GM23338 (cell line): ENCODE results near the gene XYLB. TPM values are rescaled to one million over a fixed set of nuclear protein-coding genes. Genes with fewer than 3 reads are reported as not detected.
A peak's percentile ranks its signal among the peaks of the same experiment; 100 is the strongest.

Experiments
- CREB1 ChIP-seq: fragments of 250-450 bp; sonication (Bioruptor Pico); IDR thresholded peaks from 2 replicates; pipeline ENCODE4 v1.5.0; 2020; ENCODE audit warnings: low read depth, mild to moderate bottlenecking, moderate library complexity
- EZH2 ChIP-seq: fragments of 200-600 bp; sonication (generic); IDR thresholded peaks from one replicate; pipeline ENCODE4 v1.8.0; 2017; ENCODE audit warnings: antibody characterized with exemption, mild to moderate bottlenecking, low read depth; ENCODE audit not compliant: unreplicated experiment
- EZH2phosphoT487 ChIP-seq: fragments of 200-600 bp; sonication (generic); IDR thresholded peaks from one replicate; pipeline ENCODE4 v1.8.1; 2018; ENCODE audit warnings: antibody characterized with exemption; ENCODE audit not compliant: unreplicated experiment
- JUNB ChIP-seq: IDR thresholded peaks from one replicate; pipeline ENCODE4 v1.6.1; 2016; ENCODE audit warnings: antibody characterized with exemption; ENCODE audit not compliant: unreplicated experiment
- NANOG ChIP-seq: IDR thresholded peaks from 2 replicates; pipeline ENCODE4 v1.6.1; 2016; ENCODE audit warnings: antibody characterized with exemption, borderline replicate concordance
- POLR2AphosphoS5 ChIP-seq: IDR thresholded peaks from 2 replicates; pipeline ENCODE4 v1.6.1; 2016; ENCODE audit warnings: antibody characterized with exemption, low read depth
- STAT1 ChIP-seq: IDR thresholded peaks from one replicate; pipeline ENCODE4 v1.6.1; 2016; ENCODE audit warnings: antibody characterized with exemption; ENCODE audit not compliant: unreplicated experiment
- ZNF114 ChIP-seq: fragments of 250-450 bp; sonication (Bioruptor Pico); IDR thresholded peaks from 2 replicates; pipeline ENCODE4 v1.5.0; 2020; ENCODE audit warnings: mild to moderate bottlenecking, moderate library complexity
- ZNF331 ChIP-seq: fragments of 250-450 bp; sonication (Bioruptor Pico); IDR thresholded peaks from 2 replicates; pipeline ENCODE4 v1.5.0; 2020; ENCODE audit warnings: low read depth, mild to moderate bottlenecking, moderate library complexity
- polyA plus RNA-seq: library from polyadenylated mRNA; unstranded; fragments of >200 nt; fragmentation: Nextera tagmentation; extraction: Ambion mirVana; gene quantifications from 2 replicates; pipeline ENCODE4 v1.2.1, GENCODE V29; 2016
- total RNA-seq: library from RNA; depleted of rRNA; stranded (reverse); fragments of >200 nt; shearing (Covaris generic); gene quantifications from 2 replicates; pipeline ENCODE4 v1.2.3, GENCODE V29; 2014
- TF ChIP-seq, protein P1 (sequence below): fragments of 250-450 bp; sonication (Bioruptor Pico); IDR thresholded peaks from 2 replicates; pipeline ENCODE4 v1.5.0; 2020; ENCODE audit warnings: mild to moderate bottlenecking, moderate library complexity
- TF ChIP-seq, protein P2 (sequence below), 2 experiments: fragments of 200-600 bp in 1 of 2; sonication (generic) in 1 of 2; conservative IDR thresholded peaks; 2 replicates each; pipeline versions ENCODE4 v1.5.1 to v1.6.1; 2016 to 2017; ENCODE audit warnings: antibody characterized with exemption in 2 of 2, low read depth in 2 of 2, mild to moderate bottlenecking in 2 of 2, moderate library complexity in 1 of 2
- TF ChIP-seq, protein P3 (sequence below): IDR thresholded peaks from 2 replicates; pipeline ENCODE4 v1.6.1; 2016; ENCODE audit warnings: antibody characterized with exemption

The XYLB gene
- total and polyA plus RNA-seq, 2 experiments from 2014 or later = 1.6 to 3.3 TPM

DNA sequence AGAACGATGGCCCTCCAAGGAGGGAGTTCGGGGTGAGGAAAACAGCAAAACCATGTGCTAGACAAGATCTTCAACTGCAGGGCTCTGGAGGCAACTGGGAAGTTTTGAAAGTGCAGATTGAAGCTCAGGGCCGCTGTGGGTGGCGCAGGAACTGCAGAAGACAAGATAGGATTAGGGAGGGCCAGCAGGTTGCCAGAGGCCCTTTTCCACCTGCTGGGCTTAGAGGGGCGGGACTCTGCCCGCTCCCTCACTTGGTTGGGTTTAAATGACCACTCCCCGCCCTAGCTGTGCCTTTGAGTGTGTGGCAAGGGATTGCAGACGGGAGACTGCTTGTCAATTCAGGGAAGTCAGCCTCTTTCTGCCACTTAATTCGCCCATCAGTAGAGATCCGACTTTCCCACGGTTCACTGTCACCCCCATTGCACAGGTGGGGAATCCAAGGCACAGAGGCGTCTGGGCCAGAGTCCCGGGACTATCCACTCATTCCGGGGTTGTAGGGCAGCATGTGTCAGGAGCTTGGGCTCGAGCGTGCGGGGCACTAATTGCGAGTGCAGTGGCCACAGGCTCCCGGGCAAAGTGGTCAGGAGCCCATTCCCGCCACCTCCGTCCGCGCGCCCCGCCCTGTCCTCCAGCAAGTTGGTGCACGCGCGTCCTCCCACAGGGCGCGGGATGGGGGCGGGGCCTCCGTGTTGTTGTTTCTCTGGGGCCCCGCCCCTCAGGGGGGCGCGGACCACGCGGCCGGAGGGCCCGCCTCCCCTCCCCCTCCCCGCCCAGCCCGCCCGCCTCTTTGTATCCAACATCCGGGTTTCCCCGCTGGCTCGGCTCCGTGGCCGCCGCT is 106.7 kb downstream of the XYLB start, which contains the start of gene ACVR2B (continued):
- TF ChIP-seq, protein P1, sequence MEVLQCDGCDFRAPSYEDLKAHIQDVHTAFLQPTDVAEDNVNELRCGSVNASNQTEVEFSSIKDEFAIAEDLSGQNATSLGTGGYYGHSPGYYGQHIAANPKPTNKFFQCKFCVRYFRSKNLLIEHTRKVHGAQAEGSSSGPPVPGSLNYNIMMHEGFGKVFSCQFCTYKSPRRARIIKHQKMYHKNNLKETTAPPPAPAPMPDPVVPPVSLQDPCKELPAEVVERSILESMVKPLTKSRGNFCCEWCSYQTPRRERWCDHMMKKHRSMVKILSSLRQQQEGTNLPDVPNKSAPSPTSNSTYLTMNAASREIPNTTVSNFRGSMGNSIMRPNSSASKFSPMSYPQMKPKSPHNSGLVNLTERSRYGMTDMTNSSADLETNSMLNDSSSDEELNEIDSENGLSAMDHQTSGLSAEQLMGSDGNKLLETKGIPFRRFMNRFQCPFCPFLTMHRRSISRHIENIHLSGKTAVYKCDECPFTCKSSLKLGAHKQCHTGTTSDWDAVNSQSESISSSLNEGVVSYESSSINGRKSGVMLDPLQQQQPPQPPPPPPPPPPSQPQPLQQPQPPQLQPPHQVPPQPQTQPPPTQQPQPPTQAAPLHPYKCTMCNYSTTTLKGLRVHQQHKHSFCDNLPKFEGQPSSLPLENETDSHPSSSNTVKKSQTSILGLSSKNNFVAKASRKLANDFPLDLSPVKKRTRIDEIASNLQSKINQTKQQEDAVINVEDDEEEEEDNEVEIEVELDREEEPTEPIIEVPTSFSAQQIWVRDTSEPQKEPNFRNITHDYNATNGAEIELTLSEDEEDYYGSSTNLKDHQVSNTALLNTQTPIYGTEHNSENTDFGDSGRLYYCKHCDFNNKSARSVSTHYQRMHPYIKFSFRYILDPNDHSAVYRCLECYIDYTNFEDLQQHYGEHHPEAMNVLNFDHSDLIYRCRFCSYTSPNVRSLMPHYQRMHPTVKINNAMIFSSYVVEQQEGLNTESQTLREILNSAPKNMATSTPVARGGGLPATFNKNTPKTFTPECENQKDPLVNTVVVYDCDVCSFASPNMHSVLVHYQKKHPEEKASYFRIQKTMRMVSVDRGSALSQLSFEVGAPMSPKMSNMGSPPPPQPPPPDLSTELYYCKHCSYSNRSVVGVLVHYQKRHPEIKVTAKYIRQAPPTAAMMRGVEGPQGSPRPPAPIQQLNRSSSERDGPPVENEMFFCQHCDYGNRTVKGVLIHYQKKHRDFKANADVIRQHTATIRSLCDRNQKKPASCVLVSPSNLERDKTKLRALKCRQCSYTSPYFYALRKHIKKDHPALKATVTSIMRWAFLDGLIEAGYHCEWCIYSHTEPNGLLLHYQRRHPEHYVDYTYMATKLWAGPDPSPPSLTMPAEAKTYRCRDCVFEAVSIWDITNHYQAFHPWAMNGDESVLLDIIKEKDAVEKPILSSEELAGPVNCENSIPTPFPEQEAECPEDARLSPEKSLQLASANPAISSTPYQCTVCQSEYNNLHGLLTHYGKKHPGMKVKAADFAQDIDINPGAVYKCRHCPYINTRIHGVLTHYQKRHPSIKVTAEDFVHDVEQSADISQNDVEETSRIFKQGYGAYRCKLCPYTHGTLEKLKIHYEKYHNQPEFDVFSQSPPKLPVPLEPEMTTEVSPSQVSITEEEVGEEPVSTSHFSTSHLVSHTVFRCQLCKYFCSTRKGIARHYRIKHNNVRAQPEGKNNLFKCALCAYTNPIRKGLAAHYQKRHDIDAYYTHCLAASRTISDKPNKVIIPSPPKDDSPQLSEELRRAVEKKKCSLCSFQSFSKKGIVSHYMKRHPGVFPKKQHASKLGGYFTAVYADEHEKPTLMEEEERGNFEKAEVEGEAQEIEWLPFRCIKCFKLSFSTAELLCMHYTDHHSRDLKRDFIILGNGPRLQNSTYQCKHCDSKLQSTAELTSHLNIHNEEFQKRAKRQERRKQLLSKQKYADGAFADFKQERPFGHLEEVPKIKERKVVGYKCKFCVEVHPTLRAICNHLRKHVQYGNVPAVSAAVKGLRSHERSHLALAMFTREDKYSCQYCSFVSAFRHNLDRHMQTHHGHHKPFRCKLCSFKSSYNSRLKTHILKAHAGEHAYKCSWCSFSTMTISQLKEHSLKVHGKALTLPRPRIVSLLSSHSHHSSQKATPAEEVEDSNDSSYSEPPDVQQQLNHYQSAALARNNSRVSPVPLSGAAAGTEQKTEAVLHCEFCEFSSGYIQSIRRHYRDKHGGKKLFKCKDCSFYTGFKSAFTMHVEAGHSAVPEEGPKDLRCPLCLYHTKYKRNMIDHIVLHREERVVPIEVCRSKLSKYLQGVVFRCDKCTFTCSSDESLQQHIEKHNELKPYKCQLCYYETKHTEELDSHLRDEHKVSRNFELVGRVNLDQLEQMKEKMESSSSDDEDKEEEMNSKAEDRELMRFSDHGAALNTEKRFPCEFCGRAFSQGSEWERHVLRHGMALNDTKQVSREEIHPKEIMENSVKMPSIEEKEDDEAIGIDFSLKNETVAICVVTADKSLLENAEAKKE = peak; percentile 89
- TF ChIP-seq, protein P2, sequence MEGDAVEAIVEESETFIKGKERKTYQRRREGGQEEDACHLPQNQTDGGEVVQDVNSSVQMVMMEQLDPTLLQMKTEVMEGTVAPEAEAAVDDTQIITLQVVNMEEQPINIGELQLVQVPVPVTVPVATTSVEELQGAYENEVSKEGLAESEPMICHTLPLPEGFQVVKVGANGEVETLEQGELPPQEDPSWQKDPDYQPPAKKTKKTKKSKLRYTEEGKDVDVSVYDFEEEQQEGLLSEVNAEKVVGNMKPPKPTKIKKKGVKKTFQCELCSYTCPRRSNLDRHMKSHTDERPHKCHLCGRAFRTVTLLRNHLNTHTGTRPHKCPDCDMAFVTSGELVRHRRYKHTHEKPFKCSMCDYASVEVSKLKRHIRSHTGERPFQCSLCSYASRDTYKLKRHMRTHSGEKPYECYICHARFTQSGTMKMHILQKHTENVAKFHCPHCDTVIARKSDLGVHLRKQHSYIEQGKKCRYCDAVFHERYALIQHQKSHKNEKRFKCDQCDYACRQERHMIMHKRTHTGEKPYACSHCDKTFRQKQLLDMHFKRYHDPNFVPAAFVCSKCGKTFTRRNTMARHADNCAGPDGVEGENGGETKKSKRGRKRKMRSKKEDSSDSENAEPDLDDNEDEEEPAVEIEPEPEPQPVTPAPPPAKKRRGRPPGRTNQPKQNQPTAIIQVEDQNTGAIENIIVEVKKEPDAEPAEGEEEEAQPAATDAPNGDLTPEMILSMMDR (conservative IDR thresholded peaks at IDR 0.05; ENCODE audit: low read depth in 2 of 2) = no peak; a peak in 1 of 4 replicates
- no peak for TF ChIP-seq EZH2
- no peak for TF ChIP-seq EZH2phosphoT487
- TF ChIP-seq ZNF114 = no peak
- no peak for TF ChIP-seq STAT1
- no peak for TF ChIP-seq ZNF331 (CRISPR knock-in tag)
- TF ChIP-seq POLR2AphosphoS5 = no peak; the same call in 1 of the 2 replicates
- TF ChIP-seq, protein P3, sequence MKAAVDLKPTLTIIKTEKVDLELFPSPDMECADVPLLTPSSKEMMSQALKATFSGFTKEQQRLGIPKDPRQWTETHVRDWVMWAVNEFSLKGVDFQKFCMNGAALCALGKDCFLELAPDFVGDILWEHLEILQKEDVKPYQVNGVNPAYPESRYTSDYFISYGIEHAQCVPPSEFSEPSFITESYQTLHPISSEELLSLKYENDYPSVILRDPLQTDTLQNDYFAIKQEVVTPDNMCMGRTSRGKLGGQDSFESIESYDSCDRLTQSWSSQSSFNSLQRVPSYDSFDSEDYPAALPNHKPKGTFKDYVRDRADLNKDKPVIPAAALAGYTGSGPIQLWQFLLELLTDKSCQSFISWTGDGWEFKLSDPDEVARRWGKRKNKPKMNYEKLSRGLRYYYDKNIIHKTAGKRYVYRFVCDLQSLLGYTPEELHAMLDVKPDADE = 0 out of 2 replicates have a peak, but pooled peaks have one; percentile 16
- no peak for TF ChIP-seq JUNB
- no peak for TF ChIP-seq NANOG
- TF ChIP-seq CREB1 (CRISPR knock-in tag) = no peak
